Smooth muscle cell (in vitro differentiated cells): ENCODE measurements around the gene FAM180B. TPM values are rescaled to one million over a fixed set of nuclear protein-coding genes. Genes with fewer than 3 reads are reported as not detected.
"Not testable (repeated sequence)": the region's sequence is repeated elsewhere in the genome, so short reads cannot be mapped to it uniquely, and the experiment has no call there.

Experiments used
- DNase-seq: peaks from one replicate; lab custom pipeline; 2025; ENCODE audit not compliant: unreplicated experiment; lab: John Stamatoyannopoulos, UW
- H2AFZ ChIP-seq: fragments of 200-600 bp; sonication (generic); 2 replicates; pipeline ENCODE4 v1.6.0; 2016; ENCODE audit warnings: antibody characterized with exemption, low read depth, mild to moderate bottlenecking
- H3F3A ChIP-seq: fragments of 200-600 bp; sonication (generic); 2 replicates; pipeline ENCODE4 v1.6.0; 2017; ENCODE audit warnings: antibody characterized with exemption, low read depth
- H3K27ac ChIP-seq: fragments of 200-600 bp; sonication (generic); 2 replicates; pipeline ENCODE4 v1.5.1; 2016; ENCODE audit warnings: low read depth, mild to moderate bottlenecking
- H3K27me3 ChIP-seq: fragments of 200-600 bp; sonication (generic); 2 replicates; pipeline ENCODE4 v1.6.1; 2016; ENCODE audit warnings: low read depth, mild to moderate bottlenecking
- H3K36me3 ChIP-seq: fragments of 200-600 bp; sonication (generic); 2 replicates; pipeline ENCODE4 v1.5.1; 2016; ENCODE audit warnings: low read depth
- H3K4me1 ChIP-seq: fragments of 200-600 bp; sonication (generic); 2 replicates; pipeline ENCODE4 v1.5.1; 2016; ENCODE audit warnings: low read depth
- H3K4me2 ChIP-seq: fragments of 200-600 bp; sonication (generic); 2 replicates; pipeline ENCODE4 v1.6.0; 2016; ENCODE audit warnings: mild to moderate bottlenecking
- H3K4me3 ChIP-seq: fragments of 200-600 bp; sonication (generic); 2 replicates; pipeline ENCODE4 v1.5.1; 2016; ENCODE audit warnings: mild to moderate bottlenecking
- H3K79me2 ChIP-seq: fragments of 200-600 bp; sonication (generic); 2 replicates; pipeline ENCODE4 v1.6.0; 2016; ENCODE audit warnings: low read depth, mild to moderate bottlenecking
- H3K9ac ChIP-seq: fragments of 200-600 bp; sonication (generic); 2 replicates; pipeline ENCODE4 v1.6.0; 2016; ENCODE audit warnings: low read depth
- H3K9me3 ChIP-seq: fragments of 200-600 bp; sonication (generic); replicated peaks from 2 replicates; pipeline ENCODE4 v1.5.1; 2016; ENCODE audit warnings: low read depth
- H4K20me1 ChIP-seq: fragments of 200-600 bp; sonication (generic); 2 replicates; pipeline ENCODE4 v1.6.0; 2016; ENCODE audit warnings: low read depth
- WGBS: methylation state at CpG from one replicate; pipeline ENCODE4 v1.1.7; 2016; ENCODE audit warnings: low lambda C conversion rate; 5-methylcytosine and 5-hydroxymethylcytosine counted together
- polyA plus RNA-seq: library from polyadenylated mRNA; unstranded; fragments of >200 nt; fragmentation: Nextera tagmentation; extraction: Ambion mirVana; gene quantifications from 2 replicates; pipeline ENCODE4 v1.2.1, GENCODE V29; 2016
- total RNA-seq: library from RNA; depleted of rRNA; stranded (reverse); fragments of >200 nt; gene quantifications from 2 replicates; pipeline ENCODE4 v1.2.3, GENCODE V29; 2014
- TF ChIP-seq, protein P1 (sequence below): fragments of 200-600 bp; sonication (generic); IDR thresholded peaks from 2 replicates; pipeline ENCODE4 v1.5.1; 2017; ENCODE audit warnings: borderline replicate concordance, mild to moderate bottlenecking, antibody characterized with exemption; ENCODE audit not compliant: insufficient read depth, poor library complexity, severe bottlenecking

FAM180B gene
- total and polyA plus RNA-seq, 2 experiments from 2014 or later: not detected

DNA sequence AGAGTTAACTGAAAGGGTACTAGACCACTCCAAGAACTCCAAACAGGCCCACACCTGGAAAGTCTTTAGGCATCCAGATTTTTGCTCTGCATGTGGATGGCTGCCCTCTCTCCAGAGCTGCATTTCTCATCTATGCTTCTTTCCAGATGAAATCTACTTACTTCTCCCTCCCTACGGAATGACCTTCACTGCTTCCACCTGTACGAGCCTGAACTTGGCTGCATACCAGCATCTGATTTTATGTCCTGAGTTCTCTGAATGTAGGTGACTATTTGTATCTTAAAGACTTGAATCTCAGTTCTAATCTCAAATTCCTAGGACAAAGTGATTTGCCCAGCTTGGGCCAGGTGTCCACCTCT, 46.8 kb upstream of the FAM180B start:
- Histone ChIP-seq H3K4me2 (peak overlapping the region; percentile 53), H3F3A (peaks cover 10% of the 10 kb centered on the region), H3K27me3 (no peaks in the 10 kb centered on the region), H3K4me3 (no peak overlapping the region), H2AFZ (no peak overlapping the region), H3K36me3 (no peaks in the 10 kb centered on the region), H3K27ac (peak overlapping the region; percentile 82), H4K20me1 (peaks cover 99% of the 10 kb centered on the region), H3K9ac (peak overlapping the region; percentile 8), H3K4me1 (peaks cover 12% of the 10 kb centered on the region), H3K9me3 (no peaks in the 10 kb centered on the region), H3K79me2 (peaks cover 91% of the 10 kb centered on the region)
- DNase-seq: no peak
- 78% methylated on average over 2 of the region's 2 CpGs for WGBS
- TF ChIP-seq, protein P1, sequence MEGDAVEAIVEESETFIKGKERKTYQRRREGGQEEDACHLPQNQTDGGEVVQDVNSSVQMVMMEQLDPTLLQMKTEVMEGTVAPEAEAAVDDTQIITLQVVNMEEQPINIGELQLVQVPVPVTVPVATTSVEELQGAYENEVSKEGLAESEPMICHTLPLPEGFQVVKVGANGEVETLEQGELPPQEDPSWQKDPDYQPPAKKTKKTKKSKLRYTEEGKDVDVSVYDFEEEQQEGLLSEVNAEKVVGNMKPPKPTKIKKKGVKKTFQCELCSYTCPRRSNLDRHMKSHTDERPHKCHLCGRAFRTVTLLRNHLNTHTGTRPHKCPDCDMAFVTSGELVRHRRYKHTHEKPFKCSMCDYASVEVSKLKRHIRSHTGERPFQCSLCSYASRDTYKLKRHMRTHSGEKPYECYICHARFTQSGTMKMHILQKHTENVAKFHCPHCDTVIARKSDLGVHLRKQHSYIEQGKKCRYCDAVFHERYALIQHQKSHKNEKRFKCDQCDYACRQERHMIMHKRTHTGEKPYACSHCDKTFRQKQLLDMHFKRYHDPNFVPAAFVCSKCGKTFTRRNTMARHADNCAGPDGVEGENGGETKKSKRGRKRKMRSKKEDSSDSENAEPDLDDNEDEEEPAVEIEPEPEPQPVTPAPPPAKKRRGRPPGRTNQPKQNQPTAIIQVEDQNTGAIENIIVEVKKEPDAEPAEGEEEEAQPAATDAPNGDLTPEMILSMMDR: no peak

DNA sequence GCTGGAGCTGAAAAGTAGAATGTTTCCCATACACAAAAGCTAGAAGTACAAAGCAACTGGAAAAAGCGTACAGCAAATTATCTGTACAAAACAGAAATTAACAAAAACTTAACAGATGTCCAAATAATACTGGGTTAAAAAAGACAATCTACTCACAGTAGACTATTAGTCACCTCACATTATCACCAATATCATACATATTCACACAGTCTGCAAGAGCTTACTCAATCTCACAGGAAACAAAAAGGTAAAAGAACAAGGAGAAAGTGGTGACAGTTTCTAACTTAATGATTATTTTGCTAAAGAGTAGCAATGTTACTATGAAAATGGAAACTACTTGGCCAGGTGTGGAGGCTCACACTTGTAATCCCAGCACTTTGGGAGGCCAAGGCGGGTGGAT, 45.4 kb upstream of the FAM180B start:
- H3K4me3 ChIP-seq: no peak overlapping the region
- peaks cover 10% of the 10 kb centered on the region for H3F3A ChIP-seq
- H3K9me3 ChIP-seq: no peaks in the 10 kb centered on the region
- no peaks in the 10 kb centered on the region for H3K36me3 ChIP-seq
- H2AFZ ChIP-seq: no peak overlapping the region
- 97% methylated on average over 2 of the region's 2 CpGs for WGBS
- H3K27me3 ChIP-seq: no peaks in the 10 kb centered on the region
- no peak overlapping the region for H3K9ac ChIP-seq
- TF ChIP-seq, protein P1: no peak
- H3K79me2 ChIP-seq: peaks cover 91% of the 10 kb centered on the region
- DNase-seq: no peak
- peak overlapping the region; percentile 82 for H3K27ac ChIP-seq
- H3K4me2 ChIP-seq: no peak overlapping the region
- peaks cover 98% of the 10 kb centered on the region for H4K20me1 ChIP-seq
- H3K4me1 ChIP-seq: peaks cover 12% of the 10 kb centered on the region

DNA sequence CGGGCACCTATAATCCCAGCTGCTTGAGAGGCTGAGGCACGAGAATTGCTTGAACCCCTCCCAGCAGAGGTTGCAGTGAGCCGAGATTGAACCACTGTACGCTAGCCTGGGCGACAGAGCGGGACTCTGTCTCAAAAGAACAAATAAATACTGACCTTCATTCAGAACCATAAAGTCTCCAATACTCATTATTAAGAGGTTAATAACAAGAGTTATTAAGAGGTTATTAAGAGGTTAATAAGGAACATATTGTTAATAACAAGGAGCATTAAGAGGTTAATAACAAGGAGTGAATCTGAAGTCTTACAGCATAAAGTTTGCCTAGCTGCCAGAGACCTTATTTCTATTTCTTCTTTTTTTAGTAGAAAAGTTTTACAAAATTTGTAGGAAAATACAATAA, 41.2 kb upstream of the FAM180B start:
- H3F3A ChIP-seq: peaks cover 4% of the 10 kb centered on the region
- H3K4me2 ChIP-seq: no peak overlapping the region
- DNase-seq: no peak
- no peak overlapping the region for H3K4me3 ChIP-seq
- peaks cover 98% of the 10 kb centered on the region for H4K20me1 ChIP-seq
- no peak overlapping the region for H3K27ac ChIP-seq
- no peak overlapping the region for H3K9ac ChIP-seq
- no peaks in the 10 kb centered on the region for H3K36me3 ChIP-seq
- no peaks in the 10 kb centered on the region for H3K27me3 ChIP-seq
- 98% methylated on average over 6 of the region's 6 CpGs for WGBS
- H3K9me3 ChIP-seq: no peaks in the 10 kb centered on the region
- no peaks in the 10 kb centered on the region for H3K4me1 ChIP-seq
- TF ChIP-seq, protein P1: no peak
- H2AFZ ChIP-seq: no peak overlapping the region
- H3K79me2 ChIP-seq: peaks cover 93% of the 10 kb centered on the region

DNA sequence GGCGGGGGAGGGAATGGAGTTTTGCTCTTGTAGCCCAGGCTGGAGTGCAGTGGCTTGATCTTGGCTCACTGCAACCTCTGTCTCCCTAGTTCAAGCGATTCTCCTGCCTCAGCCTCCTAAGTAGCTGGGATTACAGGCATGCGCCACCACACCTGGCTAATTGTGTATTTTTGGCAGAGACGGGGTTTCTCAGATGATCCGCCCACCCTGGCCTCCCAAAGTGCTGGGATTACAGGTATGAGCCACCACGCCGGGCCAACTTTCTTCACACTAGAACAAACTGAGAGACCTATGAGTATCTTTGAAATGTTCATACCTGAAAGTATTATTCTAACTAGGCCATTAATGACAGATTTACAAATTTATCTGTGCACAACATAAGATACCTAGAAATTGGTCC, 40.2 kb upstream of the FAM180B start:
- Histone ChIP-seq H3K79me2 (peaks cover 97% of the 10 kb centered on the region), H4K20me1 (peaks cover 98% of the 10 kb centered on the region)
- H3K4me2 ChIP-seq, H3K4me3 ChIP-seq, DNase-seq, H2AFZ ChIP-seq, H3K27me3 ChIP-seq, H3F3A ChIP-seq, H3K9me3 ChIP-seq, H3K4me1 ChIP-seq, H3K36me3 ChIP-seq, H3K9ac ChIP-seq, H3K27ac ChIP-seq: not testable (repeated sequence)
- 93% methylated on average over 6 of the region's 7 CpGs for WGBS
